ENCODE results near the gene STRN4.

DNA sequence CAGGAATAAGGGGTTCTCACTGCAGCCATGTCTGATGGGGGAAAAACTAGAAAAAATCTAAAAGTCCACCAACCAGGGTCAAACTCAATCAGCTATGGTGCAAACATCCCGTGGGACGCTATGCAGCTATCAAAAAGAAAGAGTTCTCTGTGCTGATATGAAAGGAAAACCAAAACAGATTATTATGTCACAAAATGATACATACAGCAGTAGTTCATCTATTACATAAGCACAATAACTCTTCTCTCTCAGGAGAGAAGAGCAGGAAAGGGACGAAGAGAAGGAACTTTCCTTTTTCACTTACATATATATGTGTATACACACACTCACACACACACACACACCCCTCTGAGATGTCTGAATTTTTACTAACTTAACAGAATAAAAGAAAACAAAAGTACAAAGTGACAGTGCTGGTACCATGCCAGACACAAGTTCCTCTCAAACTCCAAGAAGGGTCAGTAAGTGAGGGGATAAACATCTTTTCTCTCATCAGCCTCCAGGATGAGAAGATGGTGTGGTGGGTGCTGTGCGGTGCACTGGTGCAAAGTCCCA, 3.2 kb downstream of the STRN4 start:
- TF ChIP-seq, protein P1, sequence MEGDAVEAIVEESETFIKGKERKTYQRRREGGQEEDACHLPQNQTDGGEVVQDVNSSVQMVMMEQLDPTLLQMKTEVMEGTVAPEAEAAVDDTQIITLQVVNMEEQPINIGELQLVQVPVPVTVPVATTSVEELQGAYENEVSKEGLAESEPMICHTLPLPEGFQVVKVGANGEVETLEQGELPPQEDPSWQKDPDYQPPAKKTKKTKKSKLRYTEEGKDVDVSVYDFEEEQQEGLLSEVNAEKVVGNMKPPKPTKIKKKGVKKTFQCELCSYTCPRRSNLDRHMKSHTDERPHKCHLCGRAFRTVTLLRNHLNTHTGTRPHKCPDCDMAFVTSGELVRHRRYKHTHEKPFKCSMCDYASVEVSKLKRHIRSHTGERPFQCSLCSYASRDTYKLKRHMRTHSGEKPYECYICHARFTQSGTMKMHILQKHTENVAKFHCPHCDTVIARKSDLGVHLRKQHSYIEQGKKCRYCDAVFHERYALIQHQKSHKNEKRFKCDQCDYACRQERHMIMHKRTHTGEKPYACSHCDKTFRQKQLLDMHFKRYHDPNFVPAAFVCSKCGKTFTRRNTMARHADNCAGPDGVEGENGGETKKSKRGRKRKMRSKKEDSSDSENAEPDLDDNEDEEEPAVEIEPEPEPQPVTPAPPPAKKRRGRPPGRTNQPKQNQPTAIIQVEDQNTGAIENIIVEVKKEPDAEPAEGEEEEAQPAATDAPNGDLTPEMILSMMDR (IDR thresholded peaks at IDR 0.05) = no peak
- no peak for TF ChIP-seq POLR2A (IDR thresholded peaks at IDR 0.05)

Measured in uterus (tissue), 2 donors.